GM21717 (cell line): ENCODE data around the gene ACTR3C.
"Not testable (repeated sequence)": the region's sequence is repeated elsewhere in the genome, so short reads cannot be mapped to it uniquely, and the experiment has no call there.

Experiments
- ATAC-seq: cut with Tn5 transposase; IDR thresholded peaks from one replicate; pipeline ENCODE4 v1.9.1; 2021; ENCODE audit warnings: mild to moderate bottlenecking, moderate library complexity; ENCODE audit not compliant: unreplicated experiment

ACTR3C gene

GRCh38 chr7:150219941-150220658 is 103.2 kb downstream of the ACTR3C start:
- ATAC-seq = not testable (repeated sequence)

GRCh38 chr7:150206848-150207247 is 116.5 kb downstream of the ACTR3C start:
- ATAC-seq = not testable (repeated sequence)

- not testable (repeated sequence) for ATAC-seq
Measured at GRCh38 chr7:150205866-150206265, 117.5 kb downstream of the ACTR3C start.

- not testable (repeated sequence) for ATAC-seq
Measured at GRCh38 chr7:150204577-150204976, 118.8 kb downstream of the ACTR3C start.

GRCh38 chr7:150202894-150203293 is 120.5 kb downstream of the ACTR3C start:
- ATAC-seq = not testable (repeated sequence)
